Measurements from ENCODE around the gene ZNF444.

DNA sequence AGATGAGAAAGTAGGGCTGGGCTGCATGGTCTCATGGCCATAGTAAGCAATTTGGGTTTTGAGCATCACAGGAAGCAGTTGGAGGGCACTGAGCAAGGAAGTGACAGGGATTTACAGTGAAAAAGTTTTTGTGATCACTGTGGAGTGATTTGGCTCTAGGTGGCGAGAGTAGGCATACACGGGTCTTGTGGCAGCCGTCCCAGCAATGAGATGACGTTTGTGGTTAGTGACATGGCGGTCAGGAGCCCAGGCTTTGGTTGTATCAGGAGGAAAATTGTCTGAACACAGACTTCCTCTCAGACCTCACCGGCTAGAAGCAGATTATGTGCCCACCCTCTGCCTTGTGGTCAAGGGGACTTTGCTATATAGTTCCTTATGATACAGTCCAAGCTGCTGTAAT lies 3.3 kb downstream of the ZNF444 start:
- no peak for TF ChIP-seq POLR2A (IDR thresholded peaks at IDR 0.05)
- TF ChIP-seq, protein P1, sequence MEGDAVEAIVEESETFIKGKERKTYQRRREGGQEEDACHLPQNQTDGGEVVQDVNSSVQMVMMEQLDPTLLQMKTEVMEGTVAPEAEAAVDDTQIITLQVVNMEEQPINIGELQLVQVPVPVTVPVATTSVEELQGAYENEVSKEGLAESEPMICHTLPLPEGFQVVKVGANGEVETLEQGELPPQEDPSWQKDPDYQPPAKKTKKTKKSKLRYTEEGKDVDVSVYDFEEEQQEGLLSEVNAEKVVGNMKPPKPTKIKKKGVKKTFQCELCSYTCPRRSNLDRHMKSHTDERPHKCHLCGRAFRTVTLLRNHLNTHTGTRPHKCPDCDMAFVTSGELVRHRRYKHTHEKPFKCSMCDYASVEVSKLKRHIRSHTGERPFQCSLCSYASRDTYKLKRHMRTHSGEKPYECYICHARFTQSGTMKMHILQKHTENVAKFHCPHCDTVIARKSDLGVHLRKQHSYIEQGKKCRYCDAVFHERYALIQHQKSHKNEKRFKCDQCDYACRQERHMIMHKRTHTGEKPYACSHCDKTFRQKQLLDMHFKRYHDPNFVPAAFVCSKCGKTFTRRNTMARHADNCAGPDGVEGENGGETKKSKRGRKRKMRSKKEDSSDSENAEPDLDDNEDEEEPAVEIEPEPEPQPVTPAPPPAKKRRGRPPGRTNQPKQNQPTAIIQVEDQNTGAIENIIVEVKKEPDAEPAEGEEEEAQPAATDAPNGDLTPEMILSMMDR (IDR thresholded peaks at IDR 0.05) = no peak
